Mesenteric fat pad (tissue), 1 donor: ENCODE data around the gene VAMP8. TPM values are rescaled to one million over a fixed set of nuclear protein-coding genes. Genes with fewer than 3 reads are reported as not detected.
"Not testable (repeated sequence)": the region's sequence is repeated elsewhere in the genome, so short reads cannot be mapped to it uniquely, and the experiment has no call there.

Source experiments
- DNase-seq: peaks from one replicate; pipeline ENCODE4 v3.0.0-alpha.2; 2020; ENCODE audit warnings: low spot score
- total RNA-seq: library from RNA; stranded (reverse); fragmentation: NEBNext Ultra II Directional; extraction: Animal tissue kit (Norgen Biotek cat#: 25700); gene quantifications from one replicate; pipeline ENCODE4 v1.2.1, GENCODE V29; 2021
- donor health status: DM: yes; HTN: yes; CAD: no.

The VAMP8 gene
- total RNA-seq, 1 donor from 2014 or later: 73.3 TPM

DNA sequence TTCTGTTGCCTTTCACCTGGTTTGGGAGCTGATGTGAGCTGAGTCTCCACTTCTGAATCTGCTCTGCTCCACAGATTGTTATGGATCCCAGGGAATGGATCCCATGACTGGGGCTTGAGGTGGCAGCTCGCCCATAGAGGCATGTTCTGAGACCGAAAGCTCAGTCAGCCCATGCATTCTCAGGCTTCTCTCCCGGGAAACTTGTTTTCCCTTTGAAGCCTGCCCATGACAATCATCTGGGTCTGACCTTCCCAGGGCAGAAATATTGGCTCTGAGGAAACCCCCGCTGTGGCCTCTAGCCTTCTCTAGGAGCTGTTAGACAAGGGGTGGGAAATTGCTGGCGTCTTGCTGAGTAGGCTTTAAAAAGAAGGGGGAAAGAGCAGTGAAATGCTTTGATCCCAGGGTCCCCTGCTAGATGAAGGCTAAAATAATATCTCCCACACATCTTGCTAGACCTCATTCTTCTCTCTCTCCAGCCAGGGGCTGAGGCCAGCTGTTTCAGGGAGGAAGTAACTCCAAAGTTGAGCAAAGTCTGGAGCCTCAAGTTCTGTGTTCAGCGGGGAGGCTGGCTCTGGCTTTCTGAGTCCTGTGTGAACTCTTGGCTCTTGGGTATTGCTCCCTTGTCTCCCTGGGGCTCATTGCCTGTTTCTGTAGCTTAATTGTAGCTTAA lies 2.0 kb downstream of the VAMP8 start:
- no peak for DNase-seq

DNA sequence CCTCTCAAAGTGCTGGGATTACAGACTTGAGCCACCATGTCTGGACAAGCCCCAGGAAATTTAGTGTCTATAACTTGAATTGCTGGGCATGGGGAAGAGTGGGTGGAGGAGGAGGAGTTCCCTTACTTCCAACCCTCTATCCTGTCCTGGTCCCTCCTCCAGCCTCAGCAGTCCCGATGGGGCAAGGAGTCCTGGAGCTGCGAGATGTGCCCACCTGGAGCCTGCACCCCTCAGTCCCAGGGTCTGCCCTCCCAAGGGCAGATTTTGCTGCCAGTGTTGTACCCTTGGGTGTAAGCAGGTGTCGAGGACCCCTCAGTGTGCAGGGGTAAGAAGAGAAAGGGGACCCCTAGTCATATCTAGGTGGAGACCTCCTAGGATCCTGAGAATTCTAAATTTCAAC lies 2.8 kb downstream of the VAMP8 start:
- DNase-seq: no peak

GRCh38 chr2:85582492-85582891 lies 5.1 kb downstream of the VAMP8 start:
- DNase-seq: no peak

- DNase-seq: no peak
Measured at GRCh38 chr2:85583667-85584353, 6.4 kb downstream of the VAMP8 start.

- no peak for DNase-seq
Measured at GRCh38 chr2:85584354-85584856, 7.0 kb downstream of the VAMP8 start, which contains the start of gene VAMP5. Gene VAMP5 (plus strand): TSS chr2:85584431. CDS start chr2:85584491, 60 bp downstream.

GRCh38 chr2:85584857-85585780 lies 7.7 kb downstream of the VAMP8 start:
- no peak for DNase-seq

DNA sequence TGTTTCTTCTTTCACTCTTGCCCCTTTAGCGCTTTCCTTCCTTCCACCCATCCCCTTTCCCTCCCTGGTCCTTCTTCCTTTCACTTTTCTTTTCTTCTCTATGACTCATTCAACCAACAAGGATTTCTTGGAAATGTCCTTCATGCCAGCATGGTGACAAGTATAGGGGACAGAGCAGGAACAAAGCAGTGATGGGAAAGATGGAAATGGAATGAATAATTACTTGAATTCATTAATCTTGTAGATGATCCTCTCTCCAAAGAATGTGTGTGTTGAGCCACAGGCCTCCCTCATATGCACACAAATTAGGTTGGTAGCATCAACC lies 8.4 kb downstream of the VAMP8 start:
- DNase-seq: no peak

- no peak for DNase-seq
Measured at GRCh38 chr2:85588236-85588635, 10.8 kb downstream of the VAMP8 start.

DNA sequence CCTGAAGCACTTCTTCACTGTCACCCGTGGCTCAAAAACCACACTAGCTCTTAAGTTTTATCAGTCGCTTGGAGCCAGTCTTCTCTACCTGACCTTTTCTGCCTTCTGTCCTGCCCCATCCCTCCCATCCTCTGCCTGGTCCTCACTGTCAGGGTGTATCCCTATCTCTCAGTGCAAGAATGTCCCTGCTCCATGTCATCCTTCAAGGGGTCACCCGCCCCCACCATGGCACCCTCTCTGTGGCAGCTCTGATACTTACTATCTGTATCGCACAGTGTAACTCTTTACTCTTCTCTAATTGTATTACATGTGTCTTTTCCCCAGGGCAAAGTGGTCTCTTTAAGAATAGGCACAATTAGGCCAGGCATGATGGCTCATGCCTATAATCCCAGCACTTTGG lies 11.3 kb downstream of the VAMP8 start:
- DNase-seq: no peak

- no peak for DNase-seq
Measured at GRCh38 chr2:85589181-85589580, 11.8 kb downstream of the VAMP8 start.

GRCh38 chr2:85589982-85590791 lies 12.8 kb downstream of the VAMP8 start:
- DNase-seq: no peak

DNA sequence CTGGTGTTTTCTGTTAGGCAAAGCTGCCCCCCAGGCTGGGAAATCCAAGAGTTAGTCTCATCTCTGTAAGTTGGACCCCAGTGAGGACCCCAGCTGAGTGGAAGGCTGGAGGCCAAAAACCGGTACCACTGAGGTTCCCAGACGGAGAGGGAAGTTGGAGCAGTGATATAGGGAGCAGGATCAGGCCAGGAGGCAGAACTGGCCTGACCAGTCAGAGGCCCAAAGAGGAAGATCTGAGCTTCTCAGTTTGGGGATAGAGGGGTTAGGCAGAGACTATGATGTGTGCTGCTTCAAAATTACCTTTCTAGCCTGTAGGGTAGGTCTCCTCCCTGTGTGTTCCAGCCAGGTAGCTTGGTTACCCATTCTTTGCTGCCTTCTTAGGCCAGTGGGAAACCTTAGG lies 13.6 kb downstream of the VAMP8 start:
- DNase-seq: no peak

- DNase-seq: no peak
Measured at GRCh38 chr2:85591563-85591962, 14.2 kb downstream of the VAMP8 start.

DNA sequence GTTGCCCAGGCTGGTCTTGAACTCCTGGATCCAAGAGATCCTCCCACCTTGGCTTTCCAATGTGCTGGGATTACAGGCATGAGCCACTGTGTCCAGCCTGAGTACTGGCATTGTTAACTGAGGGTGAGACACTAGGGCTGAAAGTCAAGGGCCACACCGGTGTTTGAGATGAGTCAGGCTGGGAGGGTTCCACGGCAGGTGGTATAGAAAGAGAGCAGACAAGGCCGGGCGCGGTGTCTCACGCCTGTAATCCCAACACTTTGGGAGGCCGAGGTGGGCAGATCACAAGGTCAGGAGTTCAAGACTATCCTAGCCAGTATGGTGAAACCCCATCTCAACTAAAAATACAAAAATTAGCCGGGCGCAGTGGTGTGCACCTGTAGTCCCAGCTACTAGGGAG lies 14.9 kb downstream of the VAMP8 start:
- DNase-seq: not testable (repeated sequence)

GRCh38 chr2:85593023-85593422 lies 15.6 kb downstream of the VAMP8 start:
- no peak for DNase-seq

DNA sequence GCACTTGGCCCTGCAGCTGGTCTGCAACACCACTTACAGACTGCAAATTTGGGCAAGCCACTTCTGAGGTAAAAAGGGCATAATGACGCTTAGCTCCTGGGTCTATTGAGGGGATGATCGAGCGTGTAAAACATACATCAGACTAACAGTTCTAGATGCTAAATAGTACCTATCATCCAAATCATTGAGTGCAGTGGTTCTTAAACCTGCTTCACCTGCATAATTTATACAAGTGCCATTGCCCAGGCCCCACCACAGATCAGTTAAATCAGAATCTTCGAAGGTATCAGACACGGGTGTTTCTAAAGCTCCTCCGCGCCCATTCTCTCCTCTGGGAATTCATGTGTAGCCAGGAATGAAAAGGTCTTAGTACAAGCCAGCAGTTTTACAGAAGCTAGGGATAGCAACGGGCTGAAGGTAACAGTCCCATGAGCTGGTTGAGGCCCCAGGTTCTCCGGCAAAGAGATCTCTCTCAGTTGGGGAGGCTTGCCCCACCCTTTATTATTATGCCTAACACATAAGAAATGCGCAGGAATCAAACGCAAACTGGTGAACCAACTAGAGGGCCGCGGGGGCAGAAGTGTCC lies 17.4 kb downstream of the VAMP8 start:
- no peak for DNase-seq

DNA sequence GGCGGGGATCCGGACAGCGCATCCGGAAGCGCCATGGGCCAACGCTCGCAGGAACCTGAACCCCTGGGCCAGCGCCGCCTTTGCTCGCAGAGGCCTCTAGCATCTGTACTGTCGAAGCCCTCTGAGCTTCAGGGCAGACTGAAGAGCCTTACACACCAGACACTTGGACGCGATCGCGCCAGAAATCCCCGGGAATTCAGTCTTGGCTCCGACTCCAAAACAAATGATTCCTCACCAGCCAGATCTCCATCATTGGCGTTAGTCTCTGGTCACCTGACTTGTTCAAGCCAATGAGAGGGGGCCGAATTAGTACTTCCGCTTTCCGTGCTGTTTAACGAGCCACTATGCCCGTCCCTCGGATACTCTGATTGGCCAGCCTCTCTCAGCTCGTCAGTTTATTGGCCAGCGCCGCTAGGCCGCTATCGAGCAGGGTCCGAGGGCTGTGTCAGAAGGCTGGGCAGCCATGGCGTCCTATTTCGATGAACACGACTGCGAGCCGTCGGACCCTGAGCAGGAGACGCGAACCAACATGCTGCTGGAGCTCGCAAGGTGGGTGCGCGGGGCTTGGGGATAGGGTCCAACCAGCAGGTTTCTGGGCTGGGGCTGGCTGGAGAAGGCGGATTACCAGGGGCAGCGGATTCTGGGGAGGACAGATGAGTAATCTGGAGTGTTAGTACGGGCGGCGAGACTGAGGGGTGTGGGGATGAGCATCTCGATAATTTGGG lies 18.1 kb downstream of the VAMP8 start, which contains the start of gene RNF181:
TSS of gene RNF181 (plus strand) at position 445 of the 725 bp plus-strand sequence. CDS start at position 464, 19 bp downstream.
- DNase-seq: peak; percentile 98

- DNase-seq: no peak
Measured at GRCh38 chr2:85596026-85596333, 18.6 kb downstream of the VAMP8 start.

- no peak for DNase-seq
Measured at GRCh38 chr2:85596486-85597143, 19.2 kb downstream of the VAMP8 start.
